Measurements from ENCODE around the gene MGA.

DNA sequence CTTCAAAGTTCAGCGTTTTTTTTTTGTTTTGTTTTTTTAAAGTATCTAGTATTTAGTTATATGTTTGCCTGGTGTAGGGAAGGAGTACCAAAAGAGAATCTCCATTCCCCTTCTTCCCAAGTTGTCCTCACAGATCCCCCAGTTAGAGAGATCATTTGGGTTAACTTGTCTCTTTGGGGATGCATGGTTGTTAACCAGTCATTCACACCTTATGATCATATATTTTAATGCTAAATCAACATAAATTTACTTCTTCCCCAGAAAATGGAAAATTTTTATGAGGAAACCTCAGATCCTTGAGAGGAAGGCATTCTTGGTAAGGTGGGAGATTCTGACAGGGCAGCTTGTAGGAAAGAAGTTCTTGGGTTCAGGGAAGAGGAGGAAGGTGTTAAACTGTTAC lies 1.5 kb upstream of the MGA start:
- TF ChIP-seq, protein P1, sequence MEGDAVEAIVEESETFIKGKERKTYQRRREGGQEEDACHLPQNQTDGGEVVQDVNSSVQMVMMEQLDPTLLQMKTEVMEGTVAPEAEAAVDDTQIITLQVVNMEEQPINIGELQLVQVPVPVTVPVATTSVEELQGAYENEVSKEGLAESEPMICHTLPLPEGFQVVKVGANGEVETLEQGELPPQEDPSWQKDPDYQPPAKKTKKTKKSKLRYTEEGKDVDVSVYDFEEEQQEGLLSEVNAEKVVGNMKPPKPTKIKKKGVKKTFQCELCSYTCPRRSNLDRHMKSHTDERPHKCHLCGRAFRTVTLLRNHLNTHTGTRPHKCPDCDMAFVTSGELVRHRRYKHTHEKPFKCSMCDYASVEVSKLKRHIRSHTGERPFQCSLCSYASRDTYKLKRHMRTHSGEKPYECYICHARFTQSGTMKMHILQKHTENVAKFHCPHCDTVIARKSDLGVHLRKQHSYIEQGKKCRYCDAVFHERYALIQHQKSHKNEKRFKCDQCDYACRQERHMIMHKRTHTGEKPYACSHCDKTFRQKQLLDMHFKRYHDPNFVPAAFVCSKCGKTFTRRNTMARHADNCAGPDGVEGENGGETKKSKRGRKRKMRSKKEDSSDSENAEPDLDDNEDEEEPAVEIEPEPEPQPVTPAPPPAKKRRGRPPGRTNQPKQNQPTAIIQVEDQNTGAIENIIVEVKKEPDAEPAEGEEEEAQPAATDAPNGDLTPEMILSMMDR (IDR thresholded peaks at IDR 0.05; ENCODE audit: poor library complexity), result no peak
- TF ChIP-seq EZH2phosphoT487 (IDR thresholded peaks at IDR 0.05; ENCODE audit: low read depth, severe bottlenecking, unreplicated experiment), result no peak
- TF ChIP-seq EZH2 (IDR thresholded peaks at IDR 0.05; ENCODE audit: borderline replicate concordance), result no peak

Measured in hepatocyte (in vitro differentiated cells).